HEK293 (cell line): ENCODE data around the gene RASL10A.

ENCODE experiments used
- CTCF ChIP-seq: fragments of 450-650 bp; formaldehyde crosslinking; IDR thresholded peaks from 2 replicates; pipeline ENCODE4 v1.5.1; 2016; ENCODE audit warnings: missing biosample characterization, missing genetic modification characterization
- PRDM1 ChIP-seq: fragments of 450-650 bp; formaldehyde crosslinking; IDR thresholded peaks from 2 replicates; pipeline ENCODE4; 2016; ENCODE audit warnings: missing biosample characterization, missing genetic modification characterization
- ZNF335 ChIP-seq: fragments of 450-650 bp; formaldehyde crosslinking; conservative IDR thresholded peaks from 2 replicates; pipeline ENCODE4 v1.5.1; 2016; ENCODE audit warnings: missing biosample characterization, missing genetic modification characterization

GRCh38 chr22:29302681-29303465 lies 12.6 kb downstream of the RASL10A start:
- TF ChIP-seq ZNF335 (no peak), CTCF (tag by site-specific recombination) (no peak), PRDM1 (tag by site-specific recombination) (no peak)
